Natural killer cell treated with Interleukin-12 subunit alpha and Interleukin-12 subunit beta and Interleukin-15 and Interleukin-18, amount 100 ng/mL, for 72 hours (primary cell): ENCODE results near the gene NTRK2. TPM values are rescaled to one million over a fixed set of nuclear protein-coding genes. Genes with fewer than 3 reads are reported as not detected.

ENCODE experiments used
- ATAC-seq, 2 donors: fragments of 150-1000 bp; cut with Tn5 transposase in 1 of 2; sonication (Bioruptor Pico), chemical (Tn5 transposase) in 1 of 2; 2 replicates each; pipeline ENCODE4 v1.10.0; 2021
- DNase-seq: peaks from one replicate; pipeline ENCODE4 v3.0.0; 2022; ENCODE audit warnings: low spot score
- H3K27ac Mint-ChIP-seq, 2 donors: 1 replicate in 1 of 2; 2 replicates in 1 of 2; pipeline ENCODE4 v1.8.0; 2022; ENCODE audit warnings: mixed read lengths in 2 of 2, mild to moderate bottlenecking in 1 of 2, moderate library complexity in 1 of 2
- H3K27me3 Mint-ChIP-seq, 2 donors: 1 replicate in 1 of 2; 2 replicates in 1 of 2; pipeline ENCODE4 v1.8.0; 2022; ENCODE audit warnings: mixed read lengths in 2 of 2
- H3K36me3 Mint-ChIP-seq: one replicate; pipeline ENCODE4 v1.8.0; 2022; ENCODE audit warnings: mixed read lengths
- H3K4me1 Mint-ChIP-seq, 2 donors: 1 replicate in 1 of 2; 2 replicates in 1 of 2; pipeline ENCODE4 v1.8.0; 2022; ENCODE audit warnings: low read depth in 2 of 2, mixed read lengths in 2 of 2, mild to moderate bottlenecking in 1 of 2
- H3K4me3 Mint-ChIP-seq: one replicate; pipeline ENCODE4 v1.8.0; 2022; ENCODE audit warnings: mixed read lengths
- H3K9me3 Mint-ChIP-seq: 2 replicates; pipeline ENCODE4 v1.8.0; 2022; ENCODE audit warnings: mixed read lengths
- total RNA-seq, 2 donors: library from RNA; stranded (reverse); gene quantifications; one replicate each; pipeline ENCODE4 v1.2.3, GENCODE V29; 2022

The NTRK2 gene
- total RNA-seq = 1 to 10 TPM in 1 of 2 donors, under 1 TPM in 1; 0.24 to 2.4 TPM

DNA sequence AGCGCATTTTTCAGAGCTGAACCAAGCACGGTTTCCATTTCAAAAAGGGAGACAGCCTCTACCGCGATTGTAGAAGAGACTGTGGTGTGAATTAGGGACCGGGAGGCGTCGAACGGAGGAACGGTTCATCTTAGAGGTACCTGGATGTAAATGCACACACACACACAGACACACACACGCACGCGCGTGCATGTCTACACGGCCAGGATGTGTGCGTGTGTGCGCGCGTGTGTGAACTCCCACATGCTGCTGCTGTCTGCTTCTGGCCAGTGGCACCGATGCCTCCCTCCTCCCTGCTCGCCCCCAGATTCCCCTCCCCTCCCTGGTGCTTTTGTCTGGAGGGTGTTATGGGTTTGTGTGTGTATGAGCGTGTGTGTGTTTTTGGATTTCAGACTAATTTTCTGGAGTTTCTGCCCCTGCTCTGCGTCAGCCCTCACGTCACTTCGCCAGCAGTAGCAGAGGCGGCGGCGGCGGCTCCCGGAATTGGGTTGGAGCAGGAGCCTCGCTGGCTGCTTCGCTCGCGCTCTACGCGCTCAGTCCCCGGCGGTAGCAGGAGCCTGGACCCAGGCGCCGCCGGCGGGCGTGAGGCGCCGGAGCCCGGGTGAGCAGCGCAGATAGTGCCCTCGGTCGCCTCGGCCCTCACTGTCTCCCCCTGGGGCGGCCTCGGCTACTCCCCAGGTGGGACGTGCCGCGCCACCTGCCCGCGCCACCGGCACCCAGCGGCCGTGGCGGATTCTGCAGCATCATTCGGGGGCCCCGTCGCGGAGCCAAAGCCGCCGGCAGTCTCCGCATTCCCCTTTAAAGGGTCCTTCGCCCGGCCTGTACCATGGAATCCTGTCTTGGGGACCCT lies at the start of gene NTRK2:
NTRK2 (plus strand) TSS at position 442 of the 850 bp plus-strand sequence. CDS start 1,020 bp downstream, outside the sequence.
- ATAC-seq = peak in 1 of 2 donors; percentile 24
- no peak for DNase-seq
- Mint-ChIP-seq H3K36me3 (no peaks in the 10 kb centered on the region), H3K4me1 (peaks cover 3 to 6% of the 10 kb centered on the region in 2 donors), H3K9me3 (no peaks in the 10 kb centered on the region), H3K27me3 (peaks cover 51 to 65% of the 10 kb centered on the region in 2 donors), H3K4me3 (peak within 1 kb of the TSS; percentile 61), H3K27ac (no peak within 1 kb of the TSS)

DNA sequence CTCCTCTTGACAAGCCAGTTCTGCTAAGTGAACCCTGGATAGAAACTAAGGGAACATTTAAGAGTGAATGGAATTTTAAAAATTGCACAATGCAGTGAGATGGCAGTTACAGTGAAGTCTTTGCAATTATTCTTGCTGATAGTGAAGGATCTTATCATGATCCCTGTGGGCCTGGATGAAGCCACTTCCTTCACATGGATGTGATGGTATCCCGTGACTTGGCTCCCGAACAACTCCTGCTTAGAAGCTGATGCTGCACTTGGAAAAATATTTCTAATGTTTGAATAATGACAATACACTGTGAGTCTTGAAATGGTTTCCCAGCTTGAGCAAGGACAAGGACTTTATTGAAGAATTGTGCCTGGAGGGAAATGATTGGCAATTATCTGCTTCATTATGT lies 49.2 kb upstream of the NTRK2 start:
- H3K4me3 Mint-ChIP-seq = no peak overlapping the region
- H3K9me3 Mint-ChIP-seq = no peaks in the 10 kb centered on the region
- no peak for ATAC-seq
- no peaks in the 10 kb centered on the region for H3K36me3 Mint-ChIP-seq
- DNase-seq = no peak
- H3K27me3 Mint-ChIP-seq = peaks cover 2 to 18% of the 10 kb centered on the region in 2 donors
- no peaks in the 10 kb centered on the region for H3K4me1 Mint-ChIP-seq
- H3K27ac Mint-ChIP-seq = no peak overlapping the region

DNA sequence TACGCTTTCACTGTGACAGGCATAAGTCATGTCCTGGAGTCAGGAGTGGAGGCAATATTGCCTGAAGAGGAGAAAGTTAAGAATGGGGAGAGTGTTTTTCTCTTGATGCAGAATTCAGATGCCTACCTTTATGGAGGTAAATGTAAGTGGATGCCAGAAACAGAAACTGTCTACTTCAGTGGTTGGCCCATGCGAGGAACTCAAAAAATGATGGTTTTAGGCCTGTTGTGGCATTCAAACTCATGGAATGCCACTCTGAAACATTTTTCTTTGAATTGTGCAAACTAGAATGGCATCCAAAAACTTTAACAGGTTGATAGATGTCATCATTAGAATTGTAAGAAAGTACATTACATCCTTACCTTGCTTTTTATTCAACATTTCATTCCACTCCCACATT lies 47.7 kb upstream of the NTRK2 start:
- ATAC-seq = no peak
- Mint-ChIP-seq H3K36me3 (no peaks in the 10 kb centered on the region), H3K27me3 (peaks cover 6 to 28% of the 10 kb centered on the region in 2 donors), H3K27ac (no peak overlapping the region), H3K9me3 (peaks cover 4% of the 10 kb centered on the region), H3K4me3 (no peak overlapping the region), H3K4me1 (no peaks in the 10 kb centered on the region)
- DNase-seq = no peak

DNA sequence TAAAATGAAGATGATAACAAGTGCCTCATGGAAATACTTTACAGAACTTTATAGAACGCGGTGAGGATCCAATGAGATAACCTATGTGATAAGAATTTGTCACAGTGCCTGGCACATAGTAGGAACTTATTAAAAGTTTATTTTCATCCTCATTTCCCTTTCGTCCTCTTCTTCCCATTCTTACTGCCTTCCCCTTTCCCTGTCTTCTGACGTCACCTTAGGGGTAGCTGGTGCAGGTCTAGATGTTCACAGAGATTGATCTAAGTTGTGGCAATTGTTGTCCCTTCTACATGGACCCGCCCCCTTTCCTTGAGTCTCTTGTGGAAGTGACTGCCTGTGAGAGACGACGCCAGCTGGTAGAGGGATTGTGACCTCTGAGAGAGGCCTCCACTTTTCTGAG lies 46.5 kb upstream of the NTRK2 start:
- DNase-seq = no peak
- Mint-ChIP-seq H3K4me1 (no peaks in the 10 kb centered on the region), H3K4me3 (no peak overlapping the region), H3K9me3 (peaks cover 4% of the 10 kb centered on the region), H3K36me3 (no peaks in the 10 kb centered on the region), H3K27ac (no peak overlapping the region), H3K27me3 (peaks cover 6 to 28% of the 10 kb centered on the region in 2 donors)
- no peak for ATAC-seq

DNA sequence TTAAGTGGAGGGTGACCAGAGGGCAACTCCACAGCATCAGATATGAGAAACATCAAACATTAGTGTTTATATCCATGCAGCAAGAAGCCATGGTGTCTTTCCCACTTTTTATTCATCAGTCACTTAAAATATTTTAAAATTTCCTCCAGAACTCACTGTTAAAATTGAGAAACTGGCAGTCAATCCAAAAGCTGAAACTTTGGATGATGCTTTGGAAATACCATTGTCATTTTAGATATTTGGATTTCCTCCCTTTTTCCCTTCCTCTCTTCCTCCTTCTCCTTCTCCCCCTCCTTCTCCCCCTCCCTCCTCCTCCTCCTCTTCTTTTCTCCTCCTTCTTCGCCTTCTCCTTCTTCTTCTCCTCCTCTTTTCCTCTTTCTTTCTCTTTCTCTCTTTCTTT lies 33.1 kb upstream of the NTRK2 start:
- Mint-ChIP-seq H3K27ac (no peak overlapping the region), H3K27me3 (peaks cover 20 to 38% of the 10 kb centered on the region in 2 donors), H3K36me3 (peaks cover 4% of the 10 kb centered on the region), H3K9me3 (peaks cover 2% of the 10 kb centered on the region), H3K4me1 (no peaks in the 10 kb centered on the region), H3K4me3 (no peak overlapping the region)
- DNase-seq (no peak), ATAC-seq (no peak)

DNA sequence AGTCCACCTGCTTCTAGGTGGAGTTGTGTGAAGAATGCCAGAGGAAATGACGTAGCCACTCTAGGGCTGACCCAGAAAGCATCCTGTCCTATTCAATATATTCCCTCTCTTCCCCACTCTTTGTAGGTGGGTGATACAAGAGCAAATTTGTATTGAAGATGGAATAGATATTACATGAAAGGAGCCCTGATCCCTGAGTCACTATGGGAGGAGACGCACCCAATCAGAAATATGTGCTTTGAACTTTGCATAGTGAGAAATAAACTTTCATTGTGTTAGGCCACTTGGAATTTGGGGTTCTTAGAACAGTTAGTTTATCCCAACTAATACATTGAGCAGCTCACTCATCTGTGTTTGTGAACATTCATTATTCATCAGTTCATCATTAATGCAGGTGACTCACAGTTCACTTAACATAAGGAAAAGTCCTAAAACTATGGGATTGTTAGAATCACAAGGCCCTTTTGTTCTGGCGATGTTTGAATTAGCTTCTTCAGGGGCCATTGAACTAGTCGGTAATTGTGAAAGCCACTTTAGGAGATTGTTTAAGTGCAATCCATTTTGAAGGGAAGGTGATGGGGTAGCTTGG lies 26.9 kb upstream of the NTRK2 start:
- peaks cover 6% of the 10 kb centered on the region for H3K36me3 Mint-ChIP-seq
- no peaks in the 10 kb centered on the region for H3K4me1 Mint-ChIP-seq
- DNase-seq (no peak), ATAC-seq (no peak)
- H3K9me3 Mint-ChIP-seq = peaks cover 2% of the 10 kb centered on the region
- H3K27ac Mint-ChIP-seq = no peak overlapping the region
- no peak overlapping the region for H3K4me3 Mint-ChIP-seq
- peaks cover 3 to 7% of the 10 kb centered on the region in 2 donors for H3K27me3 Mint-ChIP-seq

DNA sequence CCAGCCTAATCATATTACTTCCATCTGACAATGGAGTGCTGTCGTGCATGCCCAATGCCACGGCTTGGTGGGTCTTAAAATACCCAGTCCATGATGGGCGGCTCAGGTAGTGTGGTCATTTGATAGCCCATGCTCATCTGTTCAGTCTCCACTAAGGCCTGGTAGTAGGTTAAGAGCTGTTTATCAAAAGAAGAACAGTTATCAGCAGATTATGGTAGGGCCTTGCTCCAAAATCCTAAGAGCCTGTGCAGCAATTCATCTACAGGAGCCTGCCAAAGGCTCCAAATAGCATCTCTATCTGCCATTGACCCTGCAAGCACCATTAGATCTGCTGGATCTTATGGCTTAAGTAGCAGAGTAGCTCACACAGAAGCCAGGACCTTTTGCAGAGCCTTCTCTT lies 21.8 kb upstream of the NTRK2 start:
- Mint-ChIP-seq H3K27ac (no peak overlapping the region), H3K36me3 (no peaks in the 10 kb centered on the region), H3K27me3 (peaks cover 6 to 21% of the 10 kb centered on the region in 2 donors), H3K9me3 (no peaks in the 10 kb centered on the region), H3K4me1 (no peaks in the 10 kb centered on the region), H3K4me3 (no peak overlapping the region)
- ATAC-seq (no peak), DNase-seq (no peak)

DNA sequence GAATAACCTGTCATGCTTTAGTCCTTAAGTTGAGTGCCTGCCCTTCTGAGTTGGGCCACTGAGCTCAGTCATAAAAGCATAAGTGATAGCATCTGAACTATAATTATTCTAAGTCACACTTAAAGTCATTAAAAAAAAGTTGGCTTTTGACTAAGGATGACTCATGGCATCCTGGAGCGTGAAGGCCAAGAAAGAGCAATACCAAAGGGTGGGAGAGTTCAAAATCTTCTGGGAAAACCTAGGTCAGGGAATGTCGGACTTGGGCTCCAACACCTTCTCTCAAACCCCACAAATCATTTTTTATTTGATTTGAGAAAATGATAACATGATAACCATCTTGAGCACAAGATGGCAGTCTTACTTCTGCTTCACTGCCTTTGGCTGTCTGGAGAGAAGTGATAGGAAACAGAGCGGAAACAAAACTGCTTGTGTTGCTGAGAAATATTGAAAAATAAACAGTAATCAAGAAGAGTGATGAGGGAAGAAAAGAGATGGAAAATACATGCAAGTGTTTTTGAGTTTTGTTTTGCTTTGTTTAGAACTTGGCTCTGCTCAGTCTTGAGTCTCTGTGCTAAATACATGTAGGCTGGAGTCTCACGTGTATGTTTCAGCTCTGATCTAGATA lies 16.9 kb upstream of the NTRK2 start:
- H3K27ac Mint-ChIP-seq = no peak overlapping the region
- no peak overlapping the region for H3K4me3 Mint-ChIP-seq
- DNase-seq (no peak), ATAC-seq (no peak)
- no peaks in the 10 kb centered on the region for H3K9me3 Mint-ChIP-seq
- H3K36me3 Mint-ChIP-seq = no peaks in the 10 kb centered on the region
- H3K4me1 Mint-ChIP-seq = no peaks in the 10 kb centered on the region
- H3K27me3 Mint-ChIP-seq = peaks cover 14 to 37% of the 10 kb centered on the region in 2 donors

DNA sequence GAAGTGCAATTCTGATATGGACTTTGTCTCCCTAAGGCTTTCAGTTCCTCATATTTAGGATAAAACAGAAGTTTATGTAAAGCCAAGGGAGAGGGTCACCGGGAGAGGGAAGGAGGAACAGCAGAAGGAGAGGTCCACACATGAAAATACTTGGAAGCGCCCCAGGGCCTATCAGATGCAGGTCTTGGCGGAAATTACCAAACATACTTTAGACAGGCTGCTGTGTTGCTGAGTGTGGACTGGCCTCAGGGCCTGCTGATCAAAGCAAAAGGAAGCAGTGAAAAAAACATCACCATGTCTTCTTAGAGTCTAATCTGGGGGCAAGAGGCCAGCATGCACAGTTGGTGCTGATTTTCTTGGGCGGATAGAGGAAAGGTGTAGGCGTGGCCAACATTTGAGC lies 14.1 kb upstream of the NTRK2 start:
- DNase-seq = no peak
- Mint-ChIP-seq H3K4me1 (no peaks in the 10 kb centered on the region), H3K9me3 (no peaks in the 10 kb centered on the region), H3K27ac (no peak overlapping the region), H3K27me3 (peaks cover 16 to 31% of the 10 kb centered on the region in 2 donors), H3K36me3 (no peaks in the 10 kb centered on the region), H3K4me3 (no peak overlapping the region)
- no peak for ATAC-seq

DNA sequence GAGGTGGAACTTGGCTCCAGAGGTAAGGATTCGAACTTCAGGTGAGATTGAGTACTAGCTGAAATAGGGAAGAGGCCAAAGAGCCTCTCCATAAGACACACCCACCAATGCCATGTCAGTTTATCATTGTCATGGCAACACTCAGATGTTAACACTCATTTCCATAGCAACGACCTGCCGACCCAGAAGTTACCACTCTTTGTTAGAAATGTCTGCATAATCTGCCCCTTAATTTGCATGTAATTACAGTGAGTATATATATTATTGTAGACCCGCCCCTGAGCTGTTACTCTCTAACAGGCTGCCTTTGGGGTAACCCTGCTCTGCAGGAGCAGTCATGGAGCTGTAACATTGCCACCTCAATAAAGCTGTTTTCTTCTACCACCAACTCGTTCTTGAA lies 10.2 kb upstream of the NTRK2 start:
- DNase-seq (no peak), ATAC-seq (no peak)
- Mint-ChIP-seq H3K27ac (no peak overlapping the region), H3K36me3 (no peaks in the 10 kb centered on the region), H3K9me3 (no peaks in the 10 kb centered on the region), H3K4me1 (no peaks in the 10 kb centered on the region), H3K27me3 (peaks cover 18 to 27% of the 10 kb centered on the region in 2 donors), H3K4me3 (no peak overlapping the region)

DNA sequence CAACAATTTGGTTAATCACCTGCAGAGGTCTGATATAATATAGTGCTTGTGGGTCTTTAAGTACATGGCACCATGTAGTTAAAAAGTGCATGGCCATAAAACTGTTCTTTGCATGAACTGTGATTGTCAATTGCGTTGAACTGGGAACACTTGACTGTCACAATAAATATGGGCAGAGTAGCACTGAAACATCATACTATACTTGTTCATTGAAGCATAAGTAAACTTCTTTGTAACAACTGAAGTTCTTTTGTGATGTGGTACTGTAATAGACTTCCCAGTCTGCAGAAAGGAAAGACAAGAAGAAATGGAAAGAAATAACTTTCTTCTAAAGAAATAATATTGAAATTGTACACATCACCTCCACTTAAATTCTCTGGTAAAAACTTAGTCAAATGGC lies 9.8 kb upstream of the NTRK2 start:
- Mint-ChIP-seq H3K4me3 (no peak overlapping the region), H3K9me3 (no peaks in the 10 kb centered on the region), H3K4me1 (no peaks in the 10 kb centered on the region), H3K27me3 (peaks cover 18 to 27% of the 10 kb centered on the region in 2 donors), H3K27ac (no peak overlapping the region), H3K36me3 (no peaks in the 10 kb centered on the region)
- no peak for ATAC-seq
- DNase-seq = no peak

DNA sequence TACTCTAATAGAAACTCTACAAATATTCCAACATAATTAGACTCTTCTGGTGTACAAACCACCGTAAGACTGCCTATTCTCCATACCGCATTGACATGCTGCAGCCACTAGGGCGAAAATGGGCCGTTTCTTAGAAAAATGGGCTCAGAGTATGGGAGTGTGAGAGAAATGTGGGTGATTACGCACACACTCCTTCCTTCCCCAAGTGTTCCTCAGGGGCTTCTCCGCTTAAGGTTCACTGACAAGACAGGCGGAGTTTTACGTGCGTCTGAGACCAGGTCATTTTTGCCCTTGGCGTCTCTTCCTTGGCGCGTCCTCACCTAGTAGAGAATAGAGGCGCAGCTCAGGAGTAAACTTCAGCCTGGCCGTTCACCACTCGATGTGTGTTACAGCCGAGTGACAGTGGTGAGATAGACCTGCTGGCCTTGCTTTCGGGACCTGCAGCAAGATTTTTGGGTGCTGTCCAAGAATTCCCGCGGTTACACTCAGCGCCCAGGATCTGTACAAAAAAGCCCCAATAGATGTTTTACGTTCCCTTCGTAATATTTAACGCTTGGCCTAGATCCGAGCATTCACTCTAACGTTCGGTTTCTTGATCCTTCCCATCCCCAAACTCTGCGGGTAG lies 1.8 kb upstream of the NTRK2 start:
- H3K36me3 Mint-ChIP-seq = no peaks in the 10 kb centered on the region
- ATAC-seq (no peak), DNase-seq (no peak)
- peaks cover 49% of the 10 kb centered on the region in 2 donors for H3K27me3 Mint-ChIP-seq
- H3K4me1 Mint-ChIP-seq = peaks cover 3 to 6% of the 10 kb centered on the region in 2 donors
- no peaks in the 10 kb centered on the region for H3K9me3 Mint-ChIP-seq
- H3K4me3 Mint-ChIP-seq = peak overlapping the region; percentile 31
- no peak overlapping the region for H3K27ac Mint-ChIP-seq

DNA sequence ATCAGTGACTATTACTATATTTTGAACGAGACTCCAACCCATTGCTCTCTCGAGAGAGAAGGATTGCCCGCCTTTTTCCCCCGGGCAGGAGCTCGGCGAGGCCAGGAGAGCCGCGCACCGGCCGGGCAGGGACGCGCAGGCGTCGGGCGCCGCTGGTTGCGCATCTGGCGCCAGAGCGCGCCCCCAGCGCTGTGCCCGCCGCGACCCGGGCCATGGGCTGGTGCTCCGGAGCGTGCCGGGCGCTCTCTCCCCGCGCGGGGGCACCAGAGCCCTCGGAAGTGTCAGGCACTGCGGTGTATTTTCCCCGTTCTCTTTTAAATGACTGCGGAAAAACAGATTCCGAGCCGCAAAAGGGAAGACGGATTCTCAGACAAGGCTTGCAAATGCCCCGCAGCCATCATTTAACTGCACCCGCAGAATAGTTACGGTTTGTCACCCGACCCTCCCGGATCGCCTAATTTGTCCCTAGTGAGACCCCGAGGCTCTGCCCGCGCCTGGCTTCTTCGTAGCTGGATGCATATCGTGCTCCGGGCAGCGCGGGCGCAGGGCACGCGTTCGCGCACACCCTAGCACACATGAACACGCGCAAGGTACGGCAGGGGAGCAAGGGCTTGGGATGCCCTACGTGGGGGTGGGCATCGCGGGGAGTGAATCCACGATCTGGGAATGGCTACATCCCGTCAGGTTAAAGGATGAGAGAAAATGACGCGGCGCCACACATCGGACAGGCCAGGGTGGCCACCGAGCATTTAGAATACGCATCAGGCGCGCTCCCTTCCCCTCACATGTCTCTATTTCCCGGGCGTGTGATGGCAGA lies 1.1 kb upstream of the NTRK2 start:
- H3K27ac Mint-ChIP-seq = no peak overlapping the region
- H3K4me3 Mint-ChIP-seq = peak overlapping the region; percentile 61
- DNase-seq = no peak
- H3K27me3 Mint-ChIP-seq = peaks cover 49 to 56% of the 10 kb centered on the region in 2 donors
- ATAC-seq = peak in 1 of 2 donors; percentile 76
- no peaks in the 10 kb centered on the region for H3K36me3 Mint-ChIP-seq
- H3K9me3 Mint-ChIP-seq = no peaks in the 10 kb centered on the region
- H3K4me1 Mint-ChIP-seq = peaks cover 3 to 6% of the 10 kb centered on the region in 2 donors
